ENCODE data around the gene AGAP3. TPM values are rescaled to one million over a fixed set of nuclear protein-coding genes. Genes with fewer than 3 reads are reported as not detected.

Gene AGAP3
- total and polyA plus RNA-seq, 4 donors, result 3.9 to 27.0 (median 17.6) TPM

- TF ChIP-seq ATF3 (IDR thresholded peaks at IDR 0.05), result no peak
- TF ChIP-seq GABPA (IDR thresholded peaks at IDR 0.05 in 1 of 2, conservative IDR thresholded peaks at IDR 0.05 in 1 of 2), result no peak
- TF ChIP-seq RXRA (IDR thresholded peaks at IDR 0.05), result no peak
- TF ChIP-seq CTCF (IDR thresholded peaks at IDR 0.05; ENCODE audit: low read depth, low read length, missing input control), result no peak
- no peak for TF ChIP-seq RAD21 (IDR thresholded peaks at IDR 0.05)
- TF ChIP-seq MAX (IDR thresholded peaks at IDR 0.05), result no peak
- no peak for TF ChIP-seq HNF4G (IDR thresholded peaks at IDR 0.05)
Observed at GRCh38 chr7:151120896-151121295, 34.6 kb downstream of the AGAP3 start (continued).

- no peak overlapping the region for H3K27ac ChIP-seq (ENCODE audit: low read depth in 1 of 2, low read length in 2 of 2)
- H3K27me3 ChIP-seq (ENCODE audit: control insufficient read depth in 4 of 4, insufficient read depth in 4 of 4, low read length in 3 of 4), result no peaks in the 10 kb centered on the region
- no peak for DNase-seq (ENCODE audit: low spot score)
- TF ChIP-seq RAD21 (IDR thresholded peaks at IDR 0.05) (no peak), EGR1 (IDR thresholded peaks at IDR 0.05; ENCODE audit: low read depth in 2 of 2) (no peak), FOXA2 (IDR thresholded peaks at IDR 0.05) (no peak), REST (IDR thresholded peaks at IDR 0.05) (no peak), ATF3 (IDR thresholded peaks at IDR 0.05) (no peak), ZBTB33 (IDR thresholded peaks at IDR 0.05) (no peak), NR2F2 (IDR thresholded peaks at IDR 0.05) (no peak), SP1 (IDR thresholded peaks at IDR 0.05) (no peak), GABPA (IDR thresholded peaks at IDR 0.05 in 1 of 2, conservative IDR thresholded peaks at IDR 0.05 in 1 of 2) (no peak), RXRA (IDR thresholded peaks at IDR 0.05) (no peak), CTCF (IDR thresholded peaks at IDR 0.05; ENCODE audit: low read depth, low read length, missing input control) (no peak), TAF1 (conservative IDR thresholded peaks at IDR 0.05) (no peak), MAX (IDR thresholded peaks at IDR 0.05) (no peak), JUND (IDR thresholded peaks at IDR 0.05) (no peak), YY1 (IDR thresholded peaks at IDR 0.05) (no peak), HNF4G (IDR thresholded peaks at IDR 0.05) (no peak), HNF4A (conservative IDR thresholded peaks at IDR 0.05) (no peak), FOXA1 (IDR thresholded peaks at IDR 0.05) (no peak)
- no peak overlapping the region for H3K4me3 ChIP-seq (ENCODE audit: low read depth in 1 of 3, low read length in 3 of 3)
- H3K9ac ChIP-seq (ENCODE audit: low read depth in 1 of 2, low read length in 2 of 2), result no peak overlapping the region
- H3K9me3 ChIP-seq (ENCODE audit: control insufficient read depth in 4 of 4, low read length in 3 of 4), result no peaks in the 10 kb centered on the region
- WGBS, result 84% methylated on average over 30 of the region's 30 CpGs
- no peaks in the 10 kb centered on the region for H3K4me1 ChIP-seq (ENCODE audit: control insufficient read depth in 4 of 4, insufficient read depth in 4 of 4, low read length in 3 of 4)
- H3K36me3 ChIP-seq (ENCODE audit: control insufficient read depth in 4 of 4, insufficient read depth in 3 of 4, low read depth in 1 of 4, low read length in 3 of 4), result peaks cover 5 to 37% (median 14%) of the 10 kb centered on the region in 4 donors
Observed at GRCh38 chr7:151121380-151122170, 35.3 kb downstream of the AGAP3 start.
